Esophagus muscularis mucosa (tissue), 4 donors: Measurements from ENCODE around the gene IGFBPL1. TPM values are rescaled to one million over a fixed set of nuclear protein-coding genes. Genes with fewer than 3 reads are reported as not detected.

ENCODE experiments used
- DNase-seq: peaks from one replicate; pipeline ENCODE4 v3.0.0-alpha.2; 2017; ENCODE audit errors: extremely low spot score
- H3K27ac ChIP-seq, 4 donors: fragments of 200-600 bp; sonication (generic); replicated peaks in 1 of 4; 1 replicate in 3 of 4; 2 replicates in 1 of 4; pipeline ENCODE4 v1.5.1; 2016 to 2019; ENCODE audit warnings: mild to moderate bottlenecking in 1 of 4
- H3K27me3 ChIP-seq, 4 donors: fragments of 200-600 bp; sonication (generic); one replicate each; pipeline versions ENCODE4 v1.5.1 to v1.6.0; 2016 to 2019
- H3K36me3 ChIP-seq, 4 donors: fragments of 200-600 bp; sonication (generic); one replicate each; pipeline ENCODE4 v1.5.1; 2016 to 2019
- H3K4me1 ChIP-seq, 4 donors: fragments of 200-600 bp; sonication (generic); one replicate each; pipeline ENCODE4 v1.5.1; 2016 to 2019
- H3K4me3 ChIP-seq, 4 donors: fragments of 200-600 bp; sonication (generic); 1 replicate in 2 of 4; 2 replicates in 2 of 4; pipeline ENCODE4 v1.5.1; 2016 to 2019; ENCODE audit warnings: mild to moderate bottlenecking in 4 of 4, moderate library complexity in 1 of 4
- H3K9me3 ChIP-seq, 4 donors: fragments of 200-600 bp; sonication (generic); 1 replicate in 3 of 4; 2 replicates in 1 of 4; pipeline ENCODE4 v1.5.1; 2016 to 2019
- CTCF ChIP-seq, 3 experiments: fragments of 200-600 bp in 2 of 3; fragments of 450-650 bp in 1 of 3; sonication (generic) in 2 of 3; IDR thresholded peaks; one replicate each; pipeline ENCODE4 v1.5.1; 2017 to 2019; ENCODE audit warnings: antibody characterized with exemption in 3 of 3, mild to moderate bottlenecking in 2 of 3, moderate library complexity in 1 of 3
- EP300 ChIP-seq: sonication (generic); formaldehyde crosslinking; IDR thresholded peaks from one replicate; pipeline ENCODE4 v1.6.1; 2017; ENCODE audit warnings: antibody characterized with exemption
- POLR2A ChIP-seq: fragments of 450-650 bp; IDR thresholded peaks from one replicate; pipeline ENCODE4 v1.6.1; 2017; ENCODE audit warnings: antibody characterized with exemption, moderate library complexity, mild to moderate bottlenecking, low read depth
- POLR2AphosphoS5 ChIP-seq, 2 donors: sonication (generic); formaldehyde crosslinking; IDR thresholded peaks; one replicate each; pipeline ENCODE4 v1.6.1; 2017; ENCODE audit warnings: antibody characterized with exemption in 2 of 2
- WGBS: methylation state at CpG from one replicate; pipeline ENCODE4 v1.1.5; 2018; 5-methylcytosine and 5-hydroxymethylcytosine counted together
- intact Hi-C: fragments of 100-400 bp; cut with DNase I; formaldehyde crosslinking; loops from one replicate; pipeline ENCODE4 v1.15.1; 2023
- total RNA-seq, 4 donors: library from RNA; depleted of rRNA; stranded (reverse); fragments of >200 nt; gene quantifications; one replicate each; pipeline versions ENCODE4 v1.1.0 to v1.2.1, GENCODE V29; 2016

The IGFBPL1 gene
- total RNA-seq, 4 donors from 2014 or later, result 0.78 to 3.7 (median 1.5) TPM

GRCh38 chr9:38357350-38358114 lies 66.7 kb downstream of the IGFBPL1 start:
- no peak overlapping the region for H3K4me3 ChIP-seq
- DNase-seq, result no peak
- H3K9me3 ChIP-seq, result no peaks in the 10 kb centered on the region
- TF ChIP-seq EP300 (no peak), POLR2A (no peak), POLR2AphosphoS5 (IDR thresholded peaks at IDR 0.05) (no peak), CTCF (IDR thresholded peaks at IDR 0.05) (no peak)
- intact Hi-C loops, result no loop called here
- H3K27ac ChIP-seq, result no peak overlapping the region
- H3K4me1 ChIP-seq, result peaks cover 0 to 29% (median 22%) of the 10 kb centered on the region in 4 donors
- 67% methylated on average over 5 of the region's 5 CpGs for WGBS
- no peaks in the 10 kb centered on the region for H3K36me3 ChIP-seq
- H3K27me3 ChIP-seq, result no peaks in the 10 kb centered on the region

DNA sequence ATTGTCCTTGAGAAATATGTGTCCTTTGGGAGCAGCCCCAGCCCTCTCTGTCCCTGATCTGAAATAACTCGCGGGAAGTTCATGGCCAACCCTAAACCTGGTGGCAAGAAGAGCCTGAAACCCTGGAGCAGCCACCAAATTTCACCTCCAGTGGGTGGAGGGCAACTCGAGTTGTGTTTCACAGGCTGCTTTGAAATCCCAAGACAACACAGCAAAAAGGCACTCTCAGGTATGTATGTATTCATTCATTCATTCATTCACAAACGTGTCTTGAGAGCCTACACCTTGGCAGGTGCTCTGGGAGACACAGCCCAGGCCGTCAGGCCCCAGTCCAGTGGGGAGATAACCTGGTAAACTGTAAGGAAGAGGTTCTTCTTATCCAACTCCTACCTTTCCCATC lies 67.4 kb downstream of the IGFBPL1 start:
- Histone ChIP-seq H3K27me3 (no peaks in the 10 kb centered on the region), H3K4me3 (no peak overlapping the region), H3K9me3 (no peaks in the 10 kb centered on the region), H3K4me1 (peaks cover 0 to 26% (median 25%) of the 10 kb centered on the region in 4 donors), H3K27ac (no peak overlapping the region), H3K36me3 (no peaks in the 10 kb centered on the region)
- 87% methylated on average over 5 of the region's 5 CpGs for WGBS
- intact Hi-C loops, result no loop called here
- no peak for TF ChIP-seq POLR2A
- no peak for TF ChIP-seq EP300
- TF ChIP-seq CTCF (IDR thresholded peaks at IDR 0.05), result no peak
- TF ChIP-seq POLR2AphosphoS5 (IDR thresholded peaks at IDR 0.05), result no peak
- no peak for DNase-seq

Other genes with a start within 250 kb of the IGFBPL1 start
- gene ALDH1B1, start 31.8 kb downstream of the IGFBPL1 start, total RNA-seq, result 100 to 1,000 TPM; 253 to 364 (median 272) TPM
- under 1 TPM in 3 of 4 donors, not detected in 1; 0.11 to 0.58 (median 0.17) TPM for gene ANKRD18A, start 196.1 kb upstream of the IGFBPL1 start, total RNA-seq